HEK293 (cell line): ENCODE data around the gene RBFOX1.

ENCODE experiments used
- CTCF ChIA-PET: fragments of 350-600 bp; formaldehyde crosslinking; extraction: SDS; loops from one replicate; lab custom pipeline; 2021; ENCODE audit warnings: antibody characterized with exemption; lab: Yijun Ruan, JAX
- POLR2A ChIA-PET: fragments of 300-600 bp; formaldehyde crosslinking; extraction: SDS; loops from one replicate; lab custom pipeline; 2020; ENCODE audit warnings: antibody characterized with exemption, inconsistent platforms; lab: Yijun Ruan, JAX
- H3K27ac ChIP-seq: fragments of 200-500 bp; sonication (Bioruptor generic); 2 replicates; pipeline ENCODE4 v1.5.1; 2014; ENCODE audit warnings: low read depth, low read length, control low read depth, inconsistent platforms; ENCODE audit errors: extremely low read depth
- H3K36me3 ChIP-seq, 2 experiments: fragments of 200-500 bp in 1 of 2; sonication (Bioruptor generic) in 1 of 2; 1 replicate in 1 of 2; 2 replicates in 1 of 2; pipeline ENCODE4 v1.5.1; 2014 to 2017; ENCODE audit warnings: inconsistent platforms in 2 of 2, low read length in 2 of 2; ENCODE audit not compliant: control insufficient read depth in 2 of 2, insufficient read depth in 1 of 2
- H3K4me1 ChIP-seq: fragments of 200-500 bp; sonication (Bioruptor generic); 2 replicates; pipeline ENCODE4 v1.5.1; 2014; ENCODE audit warnings: mild to moderate bottlenecking, low read length, inconsistent platforms; ENCODE audit not compliant: control insufficient read depth, insufficient read depth
- H3K4me3 ChIP-seq: 2 replicates; pipeline ENCODE4 v1.5.1; 2011; ENCODE audit warnings: low read depth, mild to moderate bottlenecking, control low read depth, low read length, moderate library complexity
- H3K9me3 ChIP-seq: fragments of 200-500 bp; sonication (Bioruptor generic); 2 replicates; pipeline ENCODE4 v1.5.1; 2014; ENCODE audit warnings: low read depth, low read length, inconsistent platforms; ENCODE audit not compliant: control insufficient read depth, insufficient read depth
- BCL6B ChIP-seq: fragments of 450-650 bp; formaldehyde crosslinking; IDR thresholded peaks from 2 replicates; pipeline ENCODE4 v1.5.1; 2017; ENCODE audit warnings: missing biosample characterization, missing genetic modification characterization
- GLI2 ChIP-seq: fragments of 450-650 bp; formaldehyde crosslinking; IDR thresholded peaks from 2 replicates; pipeline ENCODE4; 2017; ENCODE audit warnings: missing biosample characterization, missing genetic modification characterization, low read depth, borderline replicate concordance
- HOXA7 ChIP-seq: sonication (generic); formaldehyde crosslinking; IDR thresholded peaks from 2 replicates; pipeline ENCODE4 v1.8.1; 2022; ENCODE audit warnings: missing genetic modification reagents, borderline replicate concordance
- INSM2 ChIP-seq: fragments of 450-650 bp; formaldehyde crosslinking; IDR thresholded peaks from 2 replicates; pipeline ENCODE4 v1.5.1; 2016; ENCODE audit warnings: missing biosample characterization, missing genetic modification characterization
- PBX3 ChIP-seq: sonication (generic); formaldehyde crosslinking; IDR thresholded peaks from 2 replicates; pipeline ENCODE4 v1.8.1; 2022; ENCODE audit warnings: mild to moderate bottlenecking, moderate library complexity, missing genetic modification reagents
- PRDM4 ChIP-seq: fragments of 450-650 bp; formaldehyde crosslinking; IDR thresholded peaks from 2 replicates; pipeline ENCODE4 v1.5.1; 2017; ENCODE audit warnings: missing biosample characterization, missing genetic modification characterization
- YY1 ChIP-seq: fragments of 450-650 bp; formaldehyde crosslinking; IDR thresholded peaks from 2 replicates; pipeline ENCODE4 v1.5.1; 2018; ENCODE audit warnings: missing biosample characterization, missing genetic modification characterization
- ZBTB20 ChIP-seq: fragments of 450-650 bp; formaldehyde crosslinking; IDR thresholded peaks from 2 replicates; pipeline ENCODE4 v1.5.1; 2016; ENCODE audit warnings: missing biosample characterization, missing genetic modification characterization
- ZNF202 ChIP-seq: fragments of 450-650 bp; formaldehyde crosslinking; IDR thresholded peaks from 2 replicates; pipeline ENCODE4 v1.5.1; 2016; ENCODE audit warnings: missing biosample characterization, missing genetic modification characterization, borderline replicate concordance
- ZNF423 ChIP-seq: fragments of 450-650 bp; formaldehyde crosslinking; IDR thresholded peaks from 2 replicates; pipeline ENCODE4 v1.5.1; 2016; ENCODE audit warnings: missing biosample characterization, missing genetic modification characterization
- ZNF48 ChIP-seq: fragments of 450-650 bp; formaldehyde crosslinking; IDR thresholded peaks from 2 replicates; pipeline ENCODE4 v1.5.1; 2016; ENCODE audit warnings: missing biosample characterization, missing genetic modification characterization
- ZNF488 ChIP-seq: fragments of 450-650 bp; formaldehyde crosslinking; IDR thresholded peaks from 2 replicates; pipeline ENCODE4 v1.5.1; 2016; ENCODE audit warnings: missing biosample characterization, missing genetic modification characterization
- ZNF548 ChIP-seq: fragments of 450-650 bp; formaldehyde crosslinking; IDR thresholded peaks from 2 replicates; pipeline ENCODE4 v1.5.1; 2016; ENCODE audit warnings: missing biosample characterization, missing genetic modification characterization
- ZNF580 ChIP-seq: fragments of 450-650 bp; formaldehyde crosslinking; IDR thresholded peaks from 2 replicates; pipeline ENCODE4 v1.5.1; 2016; ENCODE audit warnings: missing biosample characterization, missing genetic modification characterization
- ZNF600 ChIP-seq: fragments of 450-650 bp; formaldehyde crosslinking; IDR thresholded peaks from 2 replicates; pipeline ENCODE4 v1.5.1; 2016; ENCODE audit warnings: missing biosample characterization, missing genetic modification characterization
- ZNF791 ChIP-seq: fragments of 450-650 bp; formaldehyde crosslinking; IDR thresholded peaks from 2 replicates; pipeline ENCODE4 v1.5.1; 2016; ENCODE audit warnings: missing biosample characterization, missing genetic modification characterization

The RBFOX1 gene

GRCh38 chr16:7319514-7319913 lies 13.1 kb upstream of the RBFOX1 start:
- ChIA-PET CTCF (no interaction called here), POLR2A (no interaction called here)
- TF ChIP-seq ZNF791 (tag by site-specific recombination) = no peak
- H3K9me3 ChIP-seq = no peaks in the 10 kb centered on the region
- H3K4me3 ChIP-seq = no peak overlapping the region
- H3K4me1 ChIP-seq = no peaks in the 10 kb centered on the region
- H3K36me3 ChIP-seq = no peaks in the 10 kb centered on the region
- no peak overlapping the region for H3K27ac ChIP-seq

GRCh38 chr16:7321661-7322060 lies 11.0 kb upstream of the RBFOX1 start:
- CTCF ChIA-PET = no interaction called here
- TF ChIP-seq ZNF48 (tag by site-specific recombination) (no peak), BCL6B (tag by site-specific recombination) (no peak), GLI2 (tag by site-specific recombination) (no peak), PBX3 (CRISPR knock-in tag) (no peak)
- TF ChIP-seq, all 188 proteins: peak for 0
- POLR2A ChIA-PET = no interaction called here
- H3K36me3 ChIP-seq = no peaks in the 10 kb centered on the region
- H3K4me1 ChIP-seq = no peaks in the 10 kb centered on the region
- H3K4me3 ChIP-seq = no peak overlapping the region
- H3K9me3 ChIP-seq = no peaks in the 10 kb centered on the region
- H3K27ac ChIP-seq = no peak overlapping the region

- H3K4me1 ChIP-seq = no peaks in the 10 kb centered on the region
- H3K9me3 ChIP-seq = no peaks in the 10 kb centered on the region
- no peaks in the 10 kb centered on the region for H3K36me3 ChIP-seq
- ChIA-PET CTCF (no interaction called here), POLR2A (no interaction called here)
- H3K27ac ChIP-seq = no peak overlapping the region
- H3K4me3 ChIP-seq = no peak overlapping the region
- TF ChIP-seq ZBTB20 (tag by site-specific recombination) (no peak), INSM2 (tag by site-specific recombination) (no peak), YY1 (tag by site-specific recombination) (no peak), ZNF580 (no peak), HOXA7 (no peak), ZNF423 (no peak), ZNF488 (tag by site-specific recombination) (no peak), PRDM4 (tag by site-specific recombination) (no peak), ZNF202 (no peak), ZNF600 (tag by site-specific recombination) (no peak), ZNF548 (no peak)
- TF ChIP-seq, all 188 proteins: peak for 0
Observed at GRCh38 chr16:7324321-7324720, 8.3 kb upstream of the RBFOX1 start.
